Activated CD8-positive, alpha-beta memory T cell treated with anti-CD3 and anti-CD28 coated beads, Interleukin-2, amount 50 U/mL, for 24 hours (primary cell): Measurements from ENCODE around the gene GIPC2.
"Not testable (repeated sequence)": the region's sequence is repeated elsewhere in the genome, so short reads cannot be mapped to it uniquely, and the experiment has no call there.

Experiments
- DNase-seq: peaks from one replicate; pipeline ENCODE4 v3.0.0-alpha.2; 2020; ENCODE audit errors: extremely low read depth

The GIPC2 gene, protein sequence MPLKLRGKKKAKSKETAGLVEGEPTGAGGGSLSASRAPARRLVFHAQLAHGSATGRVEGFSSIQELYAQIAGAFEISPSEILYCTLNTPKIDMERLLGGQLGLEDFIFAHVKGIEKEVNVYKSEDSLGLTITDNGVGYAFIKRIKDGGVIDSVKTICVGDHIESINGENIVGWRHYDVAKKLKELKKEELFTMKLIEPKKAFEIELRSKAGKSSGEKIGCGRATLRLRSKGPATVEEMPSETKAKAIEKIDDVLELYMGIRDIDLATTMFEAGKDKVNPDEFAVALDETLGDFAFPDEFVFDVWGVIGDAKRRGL

DNA sequence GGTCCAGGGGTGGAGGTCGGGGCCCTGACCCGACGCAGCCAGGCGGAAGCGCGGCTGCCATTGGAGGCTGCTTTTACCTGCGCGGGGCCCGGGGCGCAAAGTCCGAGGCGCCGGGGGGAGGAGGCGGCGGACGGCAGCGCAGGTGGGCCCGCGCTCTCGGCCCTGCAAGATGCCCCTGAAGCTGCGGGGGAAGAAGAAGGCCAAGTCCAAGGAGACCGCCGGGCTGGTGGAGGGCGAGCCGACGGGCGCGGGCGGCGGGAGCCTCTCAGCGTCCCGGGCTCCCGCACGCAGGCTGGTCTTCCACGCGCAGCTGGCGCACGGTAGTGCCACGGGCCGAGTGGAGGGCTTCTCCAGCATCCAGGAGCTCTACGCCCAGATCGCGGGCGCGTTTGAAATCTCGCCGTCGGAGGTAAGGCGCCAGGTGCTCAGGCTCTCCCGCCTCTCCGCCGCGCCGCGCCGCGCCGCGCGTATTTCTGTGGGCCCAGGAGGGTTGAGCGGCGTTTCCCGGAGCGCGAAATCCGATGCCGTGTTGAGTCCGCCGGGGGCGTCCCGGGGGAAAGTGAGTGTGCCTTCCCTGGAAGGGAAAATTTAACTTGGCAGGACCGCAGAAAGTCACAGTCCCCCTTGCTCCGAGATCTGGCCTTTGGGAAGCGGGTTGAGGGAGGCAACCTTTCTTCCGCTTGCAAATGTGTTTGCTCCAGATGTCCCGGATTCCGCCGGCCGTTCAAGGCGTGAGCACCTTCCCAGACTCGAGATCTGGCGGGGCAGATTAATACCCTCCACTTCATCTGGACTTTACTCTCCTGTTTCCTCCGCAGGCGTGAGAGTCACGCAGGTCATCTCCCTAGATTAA lies at the start of gene GIPC2:
Gene GIPC2 (plus strand): TSS at position 41 of the 853 bp plus-strand sequence. CDS start 129 bp downstream, at position 170.
- DNase-seq, result no peak

DNA sequence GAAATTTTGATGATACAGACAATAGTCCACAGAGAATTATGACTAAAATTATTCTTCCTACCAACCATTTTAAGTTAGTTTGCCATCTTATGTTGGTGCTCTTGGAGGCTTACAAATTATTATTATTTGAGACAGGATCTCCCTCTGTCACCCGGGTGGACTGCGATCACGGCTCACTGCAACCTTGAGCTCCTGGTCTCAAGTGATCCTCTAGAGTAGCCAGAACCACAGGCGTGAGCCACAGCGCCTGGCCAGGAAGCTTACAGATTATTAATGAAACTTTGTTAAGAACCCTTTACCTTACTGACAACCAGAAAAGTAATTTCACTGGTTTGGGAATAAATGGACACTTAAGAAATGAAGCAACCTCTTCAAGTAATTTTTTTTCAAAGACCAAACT lies 49.0 kb upstream of the GIPC2 start:
- no peak for DNase-seq

DNA sequence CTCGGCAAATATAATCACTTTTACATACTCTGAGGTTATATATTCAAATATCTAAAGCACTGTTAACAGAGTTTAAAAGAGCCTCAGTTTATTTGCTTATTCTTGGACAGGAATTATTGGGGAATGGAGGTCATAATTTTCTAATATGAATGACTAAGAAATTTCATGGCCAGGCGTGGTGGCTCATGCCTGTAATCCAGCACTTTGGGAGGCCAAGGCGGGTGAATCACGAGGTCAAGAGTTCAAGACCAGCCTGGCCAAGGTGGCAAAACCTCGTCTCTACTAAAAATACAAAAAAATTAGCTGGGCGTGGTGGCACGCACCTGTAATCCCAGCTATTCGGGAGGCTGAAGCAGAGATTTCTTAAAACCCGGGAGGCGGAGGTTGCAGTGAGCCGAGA lies 45.2 kb upstream of the GIPC2 start:
- DNase-seq, result not testable (repeated sequence)

DNA sequence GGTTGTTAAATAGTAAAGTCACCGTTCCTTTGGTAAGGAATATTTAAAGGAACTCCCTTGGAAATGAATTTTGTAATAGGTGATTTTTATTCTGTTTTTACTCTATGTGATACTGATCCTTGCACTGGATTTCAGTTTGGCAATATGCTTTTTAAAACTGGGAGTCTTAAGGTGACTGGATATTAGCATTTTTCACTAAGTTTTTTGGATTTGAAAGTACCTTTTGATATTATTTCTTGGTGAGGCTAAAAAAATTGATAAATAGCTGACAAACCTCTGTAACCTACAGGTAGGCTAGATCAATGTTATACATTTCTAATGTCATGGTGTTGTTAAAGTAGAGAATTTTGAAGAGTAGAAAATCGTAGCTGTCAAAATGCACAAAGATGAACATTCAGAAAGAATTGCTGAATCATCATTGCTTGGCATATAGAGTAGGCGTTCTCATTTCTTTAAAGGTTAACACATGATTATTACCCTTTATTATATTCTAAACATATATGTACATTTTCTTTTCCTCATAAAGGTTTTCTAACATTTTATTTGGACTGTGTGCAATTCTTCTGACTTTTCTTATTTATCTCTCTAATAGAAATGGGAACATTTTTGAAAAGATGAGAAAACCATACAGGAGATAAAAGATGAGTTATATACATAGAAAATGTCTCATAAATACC lies 42.6 kb upstream of the GIPC2 start:
- no peak for DNase-seq

DNA sequence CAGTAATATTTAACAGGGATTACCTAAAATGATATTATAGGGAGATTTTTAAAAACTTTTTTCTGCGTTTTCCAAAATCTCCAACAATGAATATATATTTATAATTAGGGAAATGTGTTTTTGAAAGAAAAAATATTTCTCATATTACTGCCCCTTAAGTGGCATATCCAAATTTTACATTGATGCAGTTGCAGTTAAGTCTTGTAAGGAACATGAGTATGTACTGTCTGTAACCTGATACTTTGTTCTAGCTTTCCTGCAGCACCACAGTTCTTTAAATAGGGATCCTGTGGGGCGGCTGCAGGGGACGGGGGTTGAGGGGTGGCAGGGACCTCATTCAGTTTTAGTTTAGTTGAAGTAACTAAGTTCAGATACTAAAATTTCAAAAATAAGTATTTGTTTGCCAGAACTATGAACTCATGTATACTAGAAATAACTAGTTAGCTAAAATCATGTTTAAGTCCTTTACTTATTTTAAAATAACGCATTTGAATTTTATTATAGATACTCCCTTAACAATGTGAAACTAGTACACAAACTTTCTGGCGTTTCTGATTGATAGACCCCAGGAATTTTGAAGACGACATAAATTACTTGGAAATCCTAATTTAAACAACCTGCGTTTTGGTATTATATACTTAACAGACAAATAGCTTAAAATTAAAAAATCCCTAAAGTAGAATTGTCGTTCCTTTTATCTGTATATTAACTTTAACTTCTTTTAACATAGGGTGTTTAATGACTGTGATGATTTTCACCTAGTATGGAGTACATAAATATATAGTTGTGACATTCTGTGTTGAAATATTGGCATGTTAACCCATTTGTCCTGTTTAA lies 41.7 kb upstream of the GIPC2 start:
- DNase-seq, result peak; percentile 14

DNA sequence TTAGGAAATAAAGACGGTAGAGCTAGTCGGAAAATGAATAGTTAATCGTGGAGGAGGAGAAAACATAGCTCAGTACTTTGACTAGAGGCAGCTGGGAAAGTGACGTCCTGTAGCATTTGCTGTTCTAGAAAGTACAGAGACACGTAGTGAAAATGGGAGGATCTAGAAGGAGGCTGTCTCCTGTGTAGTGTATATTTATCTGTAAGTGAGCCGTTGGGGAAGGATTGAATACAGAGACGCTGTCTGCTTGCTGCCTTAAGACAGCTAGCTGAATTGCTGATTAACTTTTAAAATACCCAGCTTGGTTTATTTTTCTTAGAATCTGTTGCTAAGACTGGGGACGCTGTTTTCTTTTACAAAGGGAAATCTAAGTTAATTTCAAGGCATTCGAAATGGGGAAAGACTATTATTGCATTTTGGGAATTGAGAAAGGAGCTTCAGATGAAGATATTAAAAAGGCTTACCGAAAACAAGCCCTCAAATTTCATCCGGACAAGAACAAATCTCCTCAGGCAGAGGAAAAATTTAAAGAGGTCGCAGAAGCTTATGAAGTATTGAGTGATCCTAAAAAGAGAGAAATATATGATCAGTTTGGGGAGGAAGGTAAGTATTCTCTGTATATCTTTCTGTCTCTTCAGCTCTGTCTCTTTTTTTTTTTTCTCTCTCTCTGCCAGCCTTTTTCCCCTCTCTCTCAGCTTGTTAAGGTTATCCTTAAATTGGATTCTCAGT lies 40.9 kb upstream of the GIPC2 start, which contains the start of gene DNAJB4:
Gene DNAJB4 (plus strand): TSS at position 221 of the 729 bp plus-strand sequence. CDS start 172 bp downstream, at position 393.
- DNase-seq, result peak; percentile 23

DNA sequence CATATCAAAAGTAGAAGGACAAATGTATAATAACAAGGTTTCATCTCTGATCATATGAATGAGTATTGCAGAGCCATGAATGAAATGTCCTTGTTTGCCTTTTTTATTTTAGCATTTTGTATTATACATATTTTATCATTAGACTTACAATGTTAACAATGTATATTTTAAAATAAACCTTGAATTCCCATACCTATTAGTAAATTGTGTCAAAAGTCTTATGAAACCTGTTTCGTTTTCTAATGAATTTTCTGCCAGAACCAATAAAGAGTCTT lies 40.4 kb upstream of the GIPC2 start:
- no peak for DNase-seq

DNA sequence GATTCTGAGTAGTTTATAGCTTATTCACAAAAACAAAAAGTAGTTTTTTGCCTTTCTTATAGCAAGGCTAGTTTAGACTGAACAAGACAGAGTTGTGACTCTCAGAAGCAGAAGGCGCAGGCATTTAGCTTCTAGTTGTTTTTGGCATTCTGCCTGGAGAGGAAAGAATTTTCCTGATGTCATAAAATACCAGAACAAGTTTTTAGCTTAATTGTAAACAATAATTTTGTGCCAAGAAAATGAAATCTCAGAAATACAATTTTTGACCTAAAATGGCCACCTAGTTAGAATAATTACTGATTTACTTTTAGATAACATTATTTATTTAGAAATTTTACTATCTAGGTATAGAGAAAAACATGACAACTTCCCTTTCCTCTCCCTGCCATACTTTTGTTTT lies 40.0 kb upstream of the GIPC2 start:
- DNase-seq, result no peak

DNA sequence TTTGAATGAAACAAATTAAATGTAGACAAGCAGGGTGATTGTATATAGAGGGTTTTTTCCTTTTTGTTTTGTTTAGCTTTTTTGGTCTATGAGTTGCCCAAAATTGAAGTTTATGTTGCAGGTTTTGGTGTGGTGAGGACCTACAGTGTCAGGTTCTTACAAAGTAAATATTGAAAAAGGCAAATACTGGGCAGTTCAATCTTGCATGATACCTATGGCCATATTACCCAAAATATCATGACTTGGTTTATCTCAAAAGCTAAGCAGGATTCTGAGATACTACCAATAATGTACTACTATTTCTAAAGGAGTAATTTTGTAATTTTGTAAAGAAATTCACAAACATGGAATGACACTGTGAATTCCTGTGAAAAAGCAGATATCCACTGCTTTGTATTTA lies 39.2 kb upstream of the GIPC2 start:
- DNase-seq, result no peak

DNA sequence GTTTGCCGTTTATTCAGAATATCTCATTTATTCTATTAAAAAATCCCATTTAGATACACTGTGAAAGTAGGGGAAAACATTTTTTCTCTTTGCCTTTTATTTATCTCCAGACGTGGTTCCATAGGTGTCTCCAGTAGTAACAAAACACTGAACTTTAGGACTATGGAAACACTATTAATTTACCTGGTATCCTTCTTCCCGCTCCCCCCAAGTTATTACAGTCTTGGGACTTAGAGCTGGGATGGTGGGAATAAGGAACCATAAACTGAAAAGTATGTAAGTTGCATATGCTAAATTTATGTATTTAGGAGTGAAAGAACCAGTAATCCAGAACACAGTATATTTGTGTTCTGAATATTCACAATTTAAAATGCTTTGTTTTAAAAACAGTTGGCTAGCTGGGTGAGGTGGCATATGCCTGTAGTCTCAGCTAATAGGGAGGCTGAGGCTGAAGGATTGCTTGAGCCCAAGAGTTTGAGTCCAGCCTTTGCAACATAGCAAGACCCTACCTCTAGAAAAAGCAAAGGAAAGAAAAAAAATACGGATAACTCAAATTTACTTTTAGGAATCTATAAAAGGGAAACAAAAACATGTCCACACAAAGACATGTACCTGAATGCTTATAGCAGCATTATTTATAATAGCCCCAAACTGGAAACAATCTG lies 38.0 kb upstream of the GIPC2 start:
- DNase-seq, result no peak

DNA sequence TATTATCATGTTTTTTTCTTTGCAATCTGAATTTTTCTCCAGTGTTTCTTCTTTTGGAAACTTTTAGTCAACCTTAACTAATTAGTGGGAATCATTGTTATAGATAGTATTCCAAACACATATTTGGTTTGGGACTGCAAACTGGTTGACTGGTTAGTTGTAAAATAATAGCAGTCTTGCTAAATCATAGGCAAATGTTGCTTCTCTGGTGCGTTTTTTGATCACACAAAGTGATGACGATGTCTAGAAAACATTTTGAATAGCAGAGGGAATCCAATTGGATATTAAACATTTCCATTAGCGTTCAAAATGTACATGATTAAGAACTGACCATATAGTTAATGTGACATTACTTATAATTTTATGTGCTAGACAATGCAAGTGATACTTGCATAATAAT lies 36.5 kb upstream of the GIPC2 start:
- DNase-seq, result no peak

DNA sequence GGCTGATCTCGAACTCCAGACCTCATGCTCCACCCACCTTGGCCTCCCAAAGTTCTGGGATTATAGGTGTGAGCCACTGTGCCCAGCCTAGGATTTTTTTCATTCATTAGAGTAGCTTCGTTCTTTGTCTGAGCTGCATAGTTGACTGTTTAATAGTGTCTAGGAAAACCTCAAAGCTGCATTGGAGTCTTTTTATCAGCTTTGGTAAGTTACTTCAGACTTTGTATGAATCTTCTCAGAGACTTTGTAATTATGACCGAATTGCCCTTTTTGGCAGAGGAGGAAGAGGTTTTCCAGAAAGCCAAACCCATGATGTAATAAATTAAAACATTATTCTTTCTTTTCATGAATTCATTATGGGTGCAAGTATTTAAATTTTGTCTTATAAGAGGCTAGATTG lies 35.9 kb upstream of the GIPC2 start:
- DNase-seq, result no peak

DNA sequence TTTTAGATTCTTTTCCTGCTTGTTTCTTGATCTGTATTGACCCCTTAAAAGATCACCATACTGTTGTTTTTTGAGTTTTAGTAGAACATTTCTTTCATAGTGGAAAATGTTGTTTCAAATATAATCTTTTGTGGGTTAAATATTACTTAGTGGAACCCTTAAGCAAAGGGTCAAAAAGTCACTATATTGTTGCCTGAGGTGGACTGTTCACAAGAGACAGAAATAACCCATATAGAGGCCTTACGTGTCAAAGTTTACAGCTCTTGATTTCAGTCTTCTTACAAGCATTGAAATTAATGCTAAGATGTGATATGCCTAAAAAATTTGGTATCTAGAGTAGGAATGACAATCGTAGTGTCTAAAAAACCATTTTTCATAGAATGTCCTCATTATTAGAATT lies 34.7 kb upstream of the GIPC2 start:
- no peak for DNase-seq

DNA sequence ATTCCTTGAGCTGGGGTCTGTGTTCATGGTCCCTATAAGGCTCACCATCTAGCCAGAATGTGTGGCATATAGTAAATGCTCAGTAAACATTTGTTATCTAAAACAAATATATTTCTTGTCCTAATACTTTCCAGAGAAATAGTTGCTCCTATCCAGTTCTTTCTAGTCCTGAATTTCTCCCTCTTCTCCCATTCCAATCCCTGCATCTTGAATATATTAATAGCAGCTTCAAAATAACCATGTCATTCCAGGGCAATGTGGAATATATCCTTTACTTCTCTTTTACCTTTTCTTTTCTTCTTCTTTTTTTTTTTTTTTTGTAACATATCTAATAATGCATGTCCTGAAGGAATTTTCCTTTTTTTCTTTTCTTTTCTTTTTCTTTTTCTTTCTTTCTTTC lies 30.6 kb upstream of the GIPC2 start:
- DNase-seq, result no peak

DNA sequence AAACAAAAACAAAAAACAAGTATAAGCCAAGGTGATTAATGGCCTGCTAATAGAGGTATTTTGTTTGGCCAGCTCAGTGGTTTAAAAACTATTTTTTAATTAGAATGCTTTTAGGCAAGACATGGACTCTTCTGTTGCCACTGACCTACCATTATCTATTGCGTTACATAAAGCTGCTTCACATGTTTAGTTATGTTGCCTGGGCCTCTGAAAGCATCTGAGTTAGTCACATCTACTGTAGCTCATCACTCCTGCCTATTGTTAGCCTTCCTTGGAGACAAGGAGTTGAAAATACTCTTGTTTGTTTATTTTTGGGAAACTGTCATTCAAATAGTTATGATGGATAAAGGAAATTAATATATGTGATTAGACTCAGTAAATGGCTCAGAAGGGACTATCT lies 26.7 kb upstream of the GIPC2 start:
- DNase-seq, result no peak

DNA sequence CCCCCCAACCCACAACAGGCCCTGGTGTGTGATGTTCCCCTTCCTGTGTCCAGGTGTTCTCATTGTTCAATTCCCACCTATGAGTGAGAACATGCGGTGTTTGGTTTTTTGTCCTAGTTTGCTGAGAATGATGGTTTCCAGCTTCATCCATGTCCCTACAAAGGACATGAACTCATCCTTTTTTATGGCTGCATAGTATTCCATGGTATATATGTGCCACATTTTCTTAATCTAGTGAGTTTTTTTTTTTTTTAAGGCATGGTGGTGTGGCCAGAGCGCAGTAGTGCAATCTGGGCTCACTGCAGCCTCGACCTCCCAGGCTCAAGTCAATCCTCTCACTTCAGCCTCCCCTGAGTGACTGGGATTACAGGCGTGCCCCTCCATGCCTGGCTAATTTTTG lies 24.6 kb upstream of the GIPC2 start:
- not testable (repeated sequence) for DNase-seq

DNA sequence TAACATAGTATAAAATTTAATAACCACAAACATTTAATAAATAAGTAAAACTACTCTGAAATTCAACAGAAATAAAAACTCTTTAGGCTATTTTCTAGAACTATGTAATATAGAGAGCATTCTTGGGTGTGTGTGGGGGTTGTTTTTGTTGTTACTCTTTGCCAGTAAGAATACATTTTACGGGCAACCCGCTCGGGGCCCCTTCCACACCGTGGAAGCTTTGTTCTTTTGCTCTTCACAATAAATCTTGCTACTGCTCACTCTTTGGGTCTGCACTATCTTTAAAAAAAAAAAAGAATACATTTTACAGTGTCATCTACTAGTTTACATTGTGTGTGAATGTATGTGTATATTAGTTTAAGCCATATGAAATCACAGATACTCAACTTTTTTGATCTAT lies 16.0 kb upstream of the GIPC2 start:
- no peak for DNase-seq

DNA sequence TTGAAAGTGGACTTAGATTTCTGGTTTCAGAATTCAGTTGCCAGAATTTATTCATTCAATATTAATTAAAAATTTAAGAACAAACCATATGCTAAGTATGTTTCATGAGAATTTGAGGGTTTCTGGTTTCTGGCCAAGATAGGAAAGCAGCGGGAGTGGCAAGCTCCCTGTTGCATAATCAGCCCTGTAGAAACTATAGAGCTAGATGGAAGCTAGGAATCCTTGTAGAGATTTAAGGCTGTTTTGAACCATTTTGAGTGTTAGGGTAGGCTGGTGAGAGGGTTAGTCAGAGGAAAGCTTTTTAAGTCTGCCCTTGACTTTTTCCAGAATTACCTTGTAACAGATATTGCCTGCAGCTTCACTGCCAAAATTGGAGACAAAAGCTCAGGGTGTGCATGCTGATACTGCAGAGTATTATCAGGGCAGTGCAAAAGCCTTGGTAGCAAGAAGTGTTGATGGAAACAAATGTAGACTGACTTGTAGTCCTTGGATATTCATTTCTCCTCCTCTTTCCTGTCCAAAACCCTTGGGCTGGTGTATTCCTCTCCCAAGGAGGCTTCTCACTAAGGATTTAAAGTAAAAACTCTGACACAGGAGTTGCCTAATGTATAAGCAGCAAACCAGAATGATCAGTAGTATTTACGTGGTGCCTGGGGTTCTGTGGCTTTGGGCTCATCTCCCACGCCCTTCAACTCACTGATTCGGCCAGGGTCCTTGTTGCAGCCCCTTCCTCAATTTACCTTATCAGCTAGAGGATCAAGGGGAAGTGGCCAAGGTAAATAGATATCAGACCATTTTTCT lies 12.6 kb upstream of the GIPC2 start:
- no peak for DNase-seq

DNA sequence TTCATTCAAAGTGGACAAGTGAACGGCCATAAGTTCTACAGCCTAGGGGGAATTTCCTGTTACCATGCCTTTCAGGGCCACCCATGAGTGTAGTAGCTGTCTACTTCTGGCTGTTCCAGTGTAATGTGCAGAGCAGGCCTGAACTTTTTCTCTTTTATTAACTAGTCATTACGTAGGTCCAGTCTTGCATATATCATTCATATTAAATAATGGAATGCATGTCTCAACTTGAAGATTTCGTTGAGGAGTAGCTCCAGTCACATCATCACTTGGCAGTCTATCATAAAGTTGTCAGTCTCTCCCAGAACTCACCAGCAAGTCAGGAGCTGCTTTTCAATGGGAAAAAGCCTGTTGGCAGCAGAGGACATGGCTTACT lies 12.0 kb upstream of the GIPC2 start:
- DNase-seq, result no peak

DNA sequence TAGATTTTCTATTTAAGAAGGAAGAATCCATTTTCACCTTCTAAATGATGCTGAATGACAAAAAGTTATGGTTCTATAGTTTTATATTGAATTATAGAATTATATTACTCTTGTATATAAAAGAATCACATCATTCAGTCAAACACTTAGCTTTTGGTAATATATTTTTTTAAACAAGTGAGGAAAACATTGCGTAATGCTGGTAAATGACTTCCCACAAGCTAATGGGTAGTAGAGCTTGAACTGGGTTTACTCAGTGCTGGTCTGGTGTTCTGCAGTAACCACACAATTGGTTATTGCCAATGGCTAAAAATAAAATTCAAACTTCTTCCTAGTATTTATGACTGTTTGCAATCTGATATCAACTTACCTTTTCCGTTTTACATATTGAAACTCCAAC lies 10.6 kb upstream of the GIPC2 start:
- no peak for DNase-seq
